Cardiac atrium fibroblast (primary cell): Measurements from ENCODE around the gene ZBTB33. TPM values are rescaled to one million over a fixed set of nuclear protein-coding genes. Genes with fewer than 3 reads are reported as not detected.

Source experiments
- total RNA-seq: library from RNA; depleted of rRNA; stranded (reverse); fragments of >200 nt; gene quantifications from 2 replicates; pipeline ENCODE4 v1.2.3, GENCODE V29; 2015

ZBTB33 gene
- total RNA-seq, result 8.8 and 11.2 TPM in 2 replicates

DNA sequence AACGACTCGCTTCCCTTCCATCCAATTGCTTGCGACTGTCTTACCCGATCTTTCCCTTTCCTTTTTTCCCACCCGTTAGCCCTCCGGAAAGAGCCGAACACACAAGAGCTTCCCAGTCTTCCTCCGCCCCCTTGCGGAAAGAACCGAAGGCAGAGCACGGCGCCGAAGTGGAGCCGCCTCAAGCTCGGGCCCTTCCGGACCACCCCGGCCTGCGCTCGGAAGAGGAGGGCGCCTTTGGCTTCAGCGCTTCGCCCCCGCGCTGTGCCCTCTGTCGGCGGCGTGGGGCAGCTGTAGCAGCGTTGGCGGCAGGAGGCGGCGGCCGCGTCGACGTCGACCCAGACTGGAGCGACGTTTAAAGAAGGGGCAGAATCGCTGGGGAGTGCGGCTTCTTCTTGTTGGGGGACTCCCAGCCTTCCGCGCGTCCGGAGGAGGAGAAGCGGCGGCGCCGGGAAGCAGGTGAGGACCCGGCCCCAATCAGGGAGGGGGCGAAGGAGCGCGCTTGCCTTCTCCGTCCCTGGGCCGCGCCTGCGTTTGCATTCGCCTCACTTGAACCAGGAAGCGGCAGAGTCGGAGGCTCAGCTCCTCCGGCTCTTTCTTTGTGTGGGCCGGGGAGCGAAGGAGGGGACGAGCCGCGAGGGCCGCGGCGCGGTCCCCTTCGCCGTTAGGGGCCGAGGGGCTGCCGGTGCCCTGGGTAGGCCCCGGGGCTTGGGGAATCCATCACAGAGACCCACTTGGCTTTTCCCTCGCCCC is at the start of gene ZBTB33:
Gene ZBTB33 (plus strand): TSS at position 291 of the 750 bp plus-strand sequence. CDS start 2,604 bp downstream, outside the sequence.

Other genes with a start within 250 kb of the ZBTB33 start
- gene RHOXF2B, start 173.1 kb upstream of the ZBTB33 start, total RNA-seq, result not detected in 2 replicates
- not detected in 2 replicates for gene RHOXF1, start 134.9 kb upstream of the ZBTB33 start, total RNA-seq
- not detected in 2 replicates for gene RHOXF2, start 92.2 kb upstream of the ZBTB33 start, total RNA-seq
- gene TMEM255A, start 60.6 kb downstream of the ZBTB33 start, total RNA-seq, result not detected in 2 replicates
- gene ATP1B4, start 111.3 kb downstream of the ZBTB33 start, total RNA-seq, result not detected in 2 replicates
- 143 and 168 TPM in 2 replicates for gene LAMP2, start 218.5 kb downstream of the ZBTB33 start, total RNA-seq